T-helper 17 cell (primary cell): Measurements from ENCODE around the gene AK1. TPM values are rescaled to one million over a fixed set of nuclear protein-coding genes. Genes with fewer than 3 reads are reported as not detected.

Experiments used
- ATAC-seq: fragments of 150-1000 bp; cut with Tn5 transposase; 2 replicates; pipeline ENCODE4 v1.10.0; 2021; ENCODE audit warnings: mild to moderate bottlenecking, moderate library complexity
- DNase-seq, 3 donors: peaks; one replicate each; pipeline versions ENCODE4 v3.0.0 to v3.0.0-alpha.2; 2020 to 2021
- H3K9me3 ChIP-seq: one replicate; pipeline ENCODE4 v1.7.0; 2013; ENCODE audit warnings: low read length, mild to moderate bottlenecking; ENCODE audit not compliant: control insufficient read depth, poor library complexity, severe bottlenecking
- H3K27ac Mint-ChIP-seq: one replicate; pipeline ENCODE4 v1.8.0; 2022; ENCODE audit warnings: mild to moderate bottlenecking, moderate library complexity, mixed read lengths
- H3K27me3 Mint-ChIP-seq: one replicate; pipeline ENCODE4 v1.8.0; 2022; ENCODE audit warnings: mixed read lengths
- H3K36me3 Mint-ChIP-seq: one replicate; pipeline ENCODE4 v1.8.0; 2022; ENCODE audit warnings: low read depth, mixed read lengths
- H3K4me1 Mint-ChIP-seq: one replicate; pipeline ENCODE4 v1.8.0; 2022; ENCODE audit warnings: mild to moderate bottlenecking, mixed read lengths
- H3K4me3 Mint-ChIP-seq: one replicate; pipeline ENCODE4 v1.8.0; 2022; ENCODE audit warnings: mild to moderate bottlenecking, moderate library complexity, mixed read lengths
- total RNA-seq, 4 donors: library from RNA in 2 of 4; stranded (reverse) in 2 of 4; gene quantifications; one replicate each; pipeline ENCODE4 v1.2.3 and lab custom pipeline; 2022 to 2026

The AK1 gene
- total RNA-seq, 2 donors from 2014 or later, result 35.9 to 66.5 TPM

DNA sequence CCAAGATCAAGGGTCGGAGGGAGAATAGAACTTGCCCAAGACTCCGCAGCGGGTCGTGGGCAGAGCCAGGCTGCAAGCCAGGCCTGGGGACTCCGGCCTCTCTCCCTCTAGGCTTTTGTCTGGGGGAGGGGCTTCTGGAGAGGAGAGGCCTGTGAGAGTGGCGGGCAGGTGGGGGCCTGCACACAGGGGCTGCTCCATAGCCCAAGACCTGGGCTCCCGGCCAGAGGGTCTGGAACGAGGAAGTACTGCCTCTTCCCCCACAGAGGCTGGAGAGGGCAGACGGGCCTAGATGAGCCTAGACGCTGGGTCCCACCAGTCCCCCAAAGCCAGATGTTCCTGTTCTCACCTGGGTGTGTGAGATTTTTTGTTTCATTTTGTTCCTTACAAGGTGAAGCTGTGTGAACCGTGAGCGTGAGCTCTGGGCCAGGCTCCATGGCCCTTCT lies 27.1 kb upstream of the AK1 start:
- Mint-ChIP-seq H3K36me3 (no peaks in the 10 kb centered on the region), H3K4me1 (peaks cover 39% of the 10 kb centered on the region), H3K27me3 (no peaks in the 10 kb centered on the region), H3K4me3 (peak overlapping the region; percentile 99), H3K27ac (peak overlapping the region; percentile 100)
- ATAC-seq (no peak), DNase-seq (no peak)
- H3K9me3 ChIP-seq, result no peaks in the 10 kb centered on the region

DNA sequence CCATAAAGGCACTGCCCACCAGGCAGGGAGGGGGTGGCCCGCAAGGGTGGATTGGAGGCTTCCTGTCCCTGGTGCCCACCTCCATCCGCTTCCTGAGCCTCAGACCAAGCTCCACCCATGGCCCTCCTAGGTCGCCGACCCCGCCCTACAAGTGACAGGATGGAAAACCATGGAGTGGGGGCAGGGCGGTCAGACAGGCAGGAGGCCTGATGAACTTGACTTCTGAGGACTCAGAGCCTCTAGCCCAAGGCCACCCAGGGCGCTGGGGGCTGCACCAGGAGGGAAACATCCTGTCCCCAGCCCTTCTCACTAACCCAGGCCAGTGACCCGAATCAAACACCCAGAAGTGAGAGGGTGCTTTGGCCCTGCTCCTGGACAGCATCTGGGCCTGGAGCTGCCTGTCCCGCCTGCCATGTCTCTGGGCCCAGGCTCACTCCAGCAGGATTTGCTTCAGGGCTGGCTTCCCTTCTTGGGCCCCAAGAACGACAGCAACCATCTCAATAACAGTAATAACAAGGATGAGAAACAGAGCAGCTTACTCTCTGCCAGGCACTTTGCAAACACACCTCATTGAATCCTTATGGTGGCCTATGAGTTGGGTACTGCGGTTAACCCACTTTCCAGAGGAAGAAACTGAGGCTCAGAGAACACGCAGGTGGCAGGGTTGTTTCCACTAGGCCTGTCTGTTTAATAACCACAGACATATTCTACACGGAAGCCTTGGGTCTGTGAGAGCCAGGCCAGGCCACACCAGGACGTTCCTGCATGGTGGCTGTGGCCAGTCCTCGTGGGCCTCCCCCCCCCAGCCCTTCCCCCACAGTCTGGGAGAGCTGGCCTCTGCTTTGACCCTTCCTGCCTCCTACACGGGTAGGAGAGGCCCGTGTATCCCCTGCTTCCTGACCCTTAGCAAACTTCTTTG lies 26.3 kb upstream of the AK1 start:
- ATAC-seq, result no peak
- Mint-ChIP-seq H3K4me1 (peaks cover 39% of the 10 kb centered on the region), H3K36me3 (no peaks in the 10 kb centered on the region), H3K27me3 (no peaks in the 10 kb centered on the region), H3K27ac (peak overlapping the region; percentile 100), H3K4me3 (peak overlapping the region; percentile 99)
- H3K9me3 ChIP-seq, result no peaks in the 10 kb centered on the region
- peak in 1 of 3 donors; percentile 47 for DNase-seq

DNA sequence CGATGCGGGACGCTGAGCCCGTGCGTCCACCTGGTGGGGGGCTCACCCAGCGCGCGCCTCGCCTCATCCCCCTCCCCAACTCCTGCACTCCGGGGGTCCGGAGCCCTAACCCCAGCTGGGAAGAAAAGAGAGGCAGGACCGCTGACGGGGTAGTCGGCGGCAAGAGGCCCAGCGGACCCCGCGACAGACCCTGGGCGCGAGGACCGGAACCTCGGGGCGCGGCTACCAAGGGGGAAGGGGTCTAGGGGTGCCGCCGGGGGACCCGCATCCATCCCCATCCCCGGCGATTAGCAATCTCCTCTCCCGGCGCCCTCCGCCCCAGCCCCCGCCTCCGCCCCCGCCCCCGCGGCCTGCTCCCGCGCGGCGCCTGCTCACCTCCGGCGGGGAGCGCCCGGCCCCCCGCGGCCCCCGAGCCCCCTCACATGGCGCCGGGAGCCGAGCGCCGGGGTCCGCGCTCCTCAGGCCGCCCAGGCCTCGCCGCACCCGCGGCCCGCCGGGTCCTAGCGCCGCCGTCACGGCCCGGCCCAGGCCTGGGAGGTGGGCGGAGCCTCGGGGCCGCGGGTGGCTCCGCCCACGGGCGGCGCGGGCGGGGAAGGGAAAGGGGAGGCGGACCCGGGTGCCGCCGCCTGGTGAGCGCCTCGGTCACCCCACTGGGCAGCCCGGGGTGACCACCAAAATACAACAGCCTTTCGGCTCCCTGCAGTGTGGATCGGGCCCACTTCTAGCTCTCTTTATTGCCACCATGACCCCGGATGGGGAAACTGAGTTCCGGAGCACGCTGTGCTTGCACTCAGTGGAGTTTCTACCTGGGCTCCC lies 21.9 kb upstream of the AK1 start, which contains the start of gene ST6GALNAC6:
ST6GALNAC6 (minus strand) TSS at position 476 of the 816 bp plus-strand sequence. CDS start 1,622 bp downstream, outside the sequence.
- Mint-ChIP-seq H3K36me3 (peaks cover 9% of the 10 kb centered on the region), H3K27ac (peak within 1 kb of the TSS; percentile 83), H3K4me3 (peak within 1 kb of the TSS; percentile 91), H3K4me1 (peaks cover 26% of the 10 kb centered on the region), H3K27me3 (no peaks in the 10 kb centered on the region)
- peak; percentile 90 for ATAC-seq
- DNase-seq, result peak; percentile 64 to 77 (median 66)
- H3K9me3 ChIP-seq, result no peaks in the 10 kb centered on the region

DNA sequence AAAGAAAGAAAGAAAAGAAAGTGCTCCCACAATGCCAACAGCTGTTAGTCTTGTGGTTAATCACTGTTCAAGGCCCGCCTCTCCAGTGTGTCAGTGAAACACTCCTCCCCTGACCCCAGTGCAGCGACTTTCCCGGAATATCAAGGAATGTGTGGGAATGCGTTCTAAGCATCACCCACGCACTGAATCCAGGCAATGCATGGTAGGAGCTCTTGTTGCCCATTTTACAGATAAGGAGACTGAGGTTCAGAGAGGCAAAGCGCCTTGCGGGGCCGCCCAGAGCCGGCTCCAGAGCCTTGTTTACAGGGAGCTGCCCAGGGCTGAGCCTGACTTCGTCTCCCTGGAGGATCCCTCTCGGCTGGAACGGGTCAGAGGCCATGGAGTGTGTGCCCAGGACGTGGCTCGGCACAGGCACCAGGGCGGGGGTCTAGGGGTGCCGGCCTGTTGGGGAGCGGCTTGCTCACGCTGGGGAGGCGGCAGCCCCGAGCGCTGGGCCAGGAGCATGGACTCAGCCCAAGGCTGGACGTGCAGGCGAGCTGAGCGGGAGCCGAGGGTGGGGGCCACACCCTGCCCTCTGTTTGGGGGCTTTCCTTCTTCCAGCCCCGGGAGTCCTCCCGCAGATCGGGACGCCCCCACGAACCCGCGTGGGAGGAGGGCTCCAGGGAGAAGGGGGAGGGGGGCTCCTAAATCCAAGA lies 21.1 kb upstream of the AK1 start:
- peak overlapping the region; percentile 91 for H3K4me3 Mint-ChIP-seq
- H3K4me1 Mint-ChIP-seq, result peaks cover 20% of the 10 kb centered on the region
- no peaks in the 10 kb centered on the region for H3K9me3 ChIP-seq
- DNase-seq, result no peak
- peak overlapping the region; percentile 83 for H3K27ac Mint-ChIP-seq
- ATAC-seq, result peak; percentile 14
- H3K27me3 Mint-ChIP-seq, result no peaks in the 10 kb centered on the region
- peaks cover 9% of the 10 kb centered on the region for H3K36me3 Mint-ChIP-seq

DNA sequence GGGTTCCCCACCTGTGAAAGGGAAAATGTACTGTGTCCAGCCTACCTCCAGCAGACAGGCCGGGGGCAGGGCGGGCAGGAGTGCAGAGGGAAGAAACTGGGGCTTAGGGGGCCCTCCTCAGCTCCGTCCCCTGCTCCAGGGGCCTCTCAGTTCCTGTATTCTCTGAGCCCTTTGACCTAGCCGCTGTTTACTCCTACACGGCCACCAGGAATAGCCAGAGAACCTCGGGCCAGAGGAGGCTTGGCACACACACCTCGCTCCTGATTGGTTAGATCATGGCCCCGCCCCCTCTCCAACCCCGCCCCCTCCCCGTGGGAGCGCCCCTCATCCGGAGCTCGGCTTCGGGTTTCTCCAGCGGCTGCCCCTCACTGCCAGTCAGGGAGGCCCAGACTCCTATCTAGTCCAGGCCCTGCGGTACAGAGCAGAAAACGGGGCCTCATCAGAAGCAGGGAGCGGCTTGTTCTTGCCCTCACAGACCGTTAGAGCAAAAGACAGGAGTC lies 19.8 kb upstream of the AK1 start:
- peak overlapping the region; percentile 91 for H3K4me3 Mint-ChIP-seq

DNA sequence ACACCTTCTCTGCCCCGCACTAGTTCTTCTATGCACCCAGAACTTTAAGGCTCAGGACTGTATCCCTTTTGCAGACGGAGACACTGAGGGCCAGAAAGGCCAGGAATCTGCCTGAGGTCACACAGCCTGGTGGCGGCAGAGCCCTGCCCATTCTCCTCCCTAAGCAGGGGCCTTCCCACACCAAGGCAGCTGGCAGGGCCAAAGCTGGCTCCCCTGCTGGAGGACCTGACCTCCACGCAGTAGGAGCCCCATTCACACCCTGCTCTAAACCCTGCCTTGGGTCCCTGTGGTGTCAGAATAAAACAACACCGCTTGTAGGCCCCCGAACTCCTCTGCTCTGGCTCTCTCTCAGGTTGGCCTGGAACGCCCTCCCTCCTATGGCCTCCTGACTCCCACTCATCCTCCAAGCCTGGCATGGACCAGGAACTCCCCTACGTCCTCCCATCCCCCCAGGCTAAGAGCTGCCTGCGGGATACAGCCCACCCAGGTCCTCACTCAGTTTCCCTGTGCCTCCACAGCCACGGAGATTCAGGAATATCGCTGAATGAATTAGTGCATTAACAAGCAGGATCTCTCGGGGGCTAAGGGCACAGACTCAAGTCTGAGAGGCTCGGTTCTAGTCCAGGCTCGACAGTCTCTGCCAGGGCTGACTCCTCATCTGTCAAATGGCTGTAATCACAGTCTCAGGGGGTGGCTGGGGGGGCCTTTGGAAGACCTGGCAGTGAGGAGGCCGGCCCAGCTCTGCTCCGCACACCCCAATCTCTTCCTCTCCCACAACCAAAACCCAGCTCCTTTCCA lies 19.1 kb upstream of the AK1 start:
- peaks cover 13% of the 10 kb centered on the region for H3K4me1 Mint-ChIP-seq
- H3K36me3 Mint-ChIP-seq, result peaks cover 11% of the 10 kb centered on the region
- H3K27ac Mint-ChIP-seq, result no peak overlapping the region
- no peaks in the 10 kb centered on the region for H3K27me3 Mint-ChIP-seq
- DNase-seq (no peak), ATAC-seq (no peak)
- H3K9me3 ChIP-seq, result no peaks in the 10 kb centered on the region
- no peak overlapping the region for H3K4me3 Mint-ChIP-seq

More for the DNA sequence above, 19.8 kb upstream of the AK1 start:
- H3K27ac Mint-ChIP-seq, result no peak overlapping the region
- H3K27me3 Mint-ChIP-seq, result no peaks in the 10 kb centered on the region
- no peaks in the 10 kb centered on the region for H3K9me3 ChIP-seq
- H3K4me1 Mint-ChIP-seq, result peaks cover 14% of the 10 kb centered on the region
- DNase-seq, result no peak
- ATAC-seq, result no peak
- peaks cover 11% of the 10 kb centered on the region for H3K36me3 Mint-ChIP-seq

DNA sequence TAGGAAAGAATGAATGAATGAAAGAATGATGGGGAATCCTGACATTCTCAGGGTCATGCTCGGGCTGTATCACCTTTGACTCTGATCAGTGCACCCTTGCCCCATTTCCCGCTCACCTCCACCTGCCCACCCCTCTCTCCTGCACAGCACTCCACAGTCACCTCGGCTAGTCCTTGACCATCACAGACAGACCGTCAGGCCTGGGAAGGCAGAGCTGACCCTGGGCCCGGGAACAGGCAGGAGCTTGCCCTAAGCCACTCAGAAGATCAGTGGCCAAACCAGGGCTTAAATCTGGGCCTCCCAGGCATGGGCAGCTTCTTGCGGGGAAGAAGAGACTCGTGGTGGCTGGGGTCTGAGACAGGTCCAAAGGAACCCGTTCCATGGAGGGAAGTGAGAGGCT lies 18.3 kb upstream of the AK1 start:
- peaks cover 14% of the 10 kb centered on the region for H3K36me3 Mint-ChIP-seq
- H3K4me3 Mint-ChIP-seq, result no peak overlapping the region
- ATAC-seq (no peak), DNase-seq (no peak)
- peaks cover 15% of the 10 kb centered on the region for H3K4me1 Mint-ChIP-seq
- H3K27me3 Mint-ChIP-seq, result no peaks in the 10 kb centered on the region
- H3K27ac Mint-ChIP-seq, result no peak overlapping the region
- no peaks in the 10 kb centered on the region for H3K9me3 ChIP-seq

DNA sequence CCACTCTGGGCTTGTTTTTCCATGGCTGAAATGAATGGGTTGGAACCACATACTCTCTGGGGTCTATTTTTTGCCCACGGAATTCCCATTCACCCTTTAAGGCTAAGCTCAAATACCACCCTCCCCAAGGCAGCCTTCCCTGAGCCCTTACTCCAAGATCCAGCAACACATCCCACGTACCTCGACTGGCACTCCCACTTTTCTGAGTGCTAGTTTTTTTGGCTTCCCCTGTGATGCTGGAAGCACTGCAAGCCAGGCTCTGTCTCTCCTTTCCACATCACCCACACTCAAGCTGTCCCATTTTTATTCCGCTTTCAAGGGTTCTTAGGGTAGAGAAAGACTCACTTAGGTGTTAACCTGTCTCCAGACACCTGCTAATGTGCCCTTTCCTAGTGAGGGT lies 15.9 kb upstream of the AK1 start:
- no peak for DNase-seq
- H3K4me3 Mint-ChIP-seq, result no peak overlapping the region
- no peaks in the 10 kb centered on the region for H3K27me3 Mint-ChIP-seq
- H3K9me3 ChIP-seq, result no peaks in the 10 kb centered on the region
- no peak for ATAC-seq
- H3K36me3 Mint-ChIP-seq, result peaks cover 14% of the 10 kb centered on the region
- peaks cover 12% of the 10 kb centered on the region for H3K4me1 Mint-ChIP-seq
- no peak overlapping the region for H3K27ac Mint-ChIP-seq

DNA sequence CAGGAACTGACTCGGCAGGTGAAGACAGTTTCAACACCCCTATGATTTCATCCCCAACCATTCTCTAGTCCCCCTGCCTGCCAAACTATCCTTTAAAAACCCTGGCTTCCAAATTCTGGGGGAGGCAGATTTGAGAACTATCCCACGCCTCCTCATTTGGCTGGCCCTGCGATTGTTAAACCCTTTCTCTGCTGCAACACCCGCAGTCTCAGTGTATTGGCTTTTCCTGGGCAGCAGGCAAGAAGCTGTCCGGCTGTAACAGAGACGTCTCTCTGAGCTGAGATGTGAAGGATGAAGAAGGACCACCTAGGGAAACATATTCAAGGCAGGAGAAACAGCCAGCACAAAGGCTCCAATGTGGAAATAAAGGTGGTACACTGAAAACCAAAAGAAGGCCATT lies 15.4 kb upstream of the AK1 start:
- Mint-ChIP-seq H3K4me3 (no peak overlapping the region), H3K27ac (peak overlapping the region; percentile 5)

DNA sequence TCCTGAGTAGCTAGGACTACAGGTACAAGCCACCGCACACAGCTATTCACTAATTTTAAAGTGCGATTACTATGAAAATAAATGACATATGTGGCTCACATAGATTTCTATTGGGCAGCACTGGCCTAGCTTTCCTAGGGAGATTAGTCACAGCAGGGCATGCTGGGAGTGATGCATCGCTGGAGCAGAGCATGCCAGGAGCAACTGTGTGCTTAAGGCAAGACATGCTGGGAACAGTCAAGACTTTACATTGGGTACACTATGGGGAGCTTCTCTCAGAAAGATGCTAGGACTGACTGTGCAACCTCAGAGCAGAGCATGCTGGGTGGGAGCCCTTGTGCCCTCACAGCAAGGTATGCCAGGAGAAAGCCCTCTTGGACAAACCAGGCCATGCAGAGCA lies 12.6 kb upstream of the AK1 start:
- ATAC-seq (no peak), DNase-seq (no peak)
- no peaks in the 10 kb centered on the region for H3K27me3 Mint-ChIP-seq
- no peak overlapping the region for H3K27ac Mint-ChIP-seq
- H3K4me3 Mint-ChIP-seq, result no peak overlapping the region
- peaks cover 8% of the 10 kb centered on the region for H3K36me3 Mint-ChIP-seq
- peaks cover 4% of the 10 kb centered on the region for H3K4me1 Mint-ChIP-seq
- H3K9me3 ChIP-seq, result no peaks in the 10 kb centered on the region

More for the DNA sequence above, 15.4 kb upstream of the AK1 start:
- Mint-ChIP-seq H3K36me3 (peaks cover 14% of the 10 kb centered on the region), H3K27me3 (no peaks in the 10 kb centered on the region), H3K4me1 (peaks cover 9% of the 10 kb centered on the region)
- no peaks in the 10 kb centered on the region for H3K9me3 ChIP-seq
- no peak for DNase-seq
- ATAC-seq, result no peak

DNA sequence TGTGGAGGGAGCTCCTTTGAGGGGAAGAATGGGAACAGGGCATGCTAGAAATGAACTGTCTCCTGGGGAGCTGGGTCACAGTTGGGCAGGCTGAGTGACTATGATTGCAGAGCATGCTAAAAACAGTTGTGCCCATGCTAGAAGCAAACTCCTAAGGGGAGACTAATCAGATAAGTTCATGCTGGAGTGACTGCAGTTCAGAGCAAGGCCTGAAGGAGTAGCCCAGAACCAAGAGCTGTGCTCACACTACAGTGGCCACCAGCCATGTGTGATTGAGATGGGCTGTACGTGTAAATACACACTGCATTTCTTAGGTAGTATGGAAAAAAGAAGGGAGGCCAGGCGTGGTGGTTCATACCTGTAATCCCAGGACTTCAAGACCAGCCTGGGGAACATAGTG lies 10.3 kb upstream of the AK1 start:
- Mint-ChIP-seq H3K27me3 (no peaks in the 10 kb centered on the region), H3K4me1 (peaks cover 15% of the 10 kb centered on the region), H3K36me3 (peaks cover 2% of the 10 kb centered on the region), H3K4me3 (no peak overlapping the region), H3K27ac (no peak overlapping the region)
- ATAC-seq (peak; percentile 44), DNase-seq (no peak)
- no peaks in the 10 kb centered on the region for H3K9me3 ChIP-seq

DNA sequence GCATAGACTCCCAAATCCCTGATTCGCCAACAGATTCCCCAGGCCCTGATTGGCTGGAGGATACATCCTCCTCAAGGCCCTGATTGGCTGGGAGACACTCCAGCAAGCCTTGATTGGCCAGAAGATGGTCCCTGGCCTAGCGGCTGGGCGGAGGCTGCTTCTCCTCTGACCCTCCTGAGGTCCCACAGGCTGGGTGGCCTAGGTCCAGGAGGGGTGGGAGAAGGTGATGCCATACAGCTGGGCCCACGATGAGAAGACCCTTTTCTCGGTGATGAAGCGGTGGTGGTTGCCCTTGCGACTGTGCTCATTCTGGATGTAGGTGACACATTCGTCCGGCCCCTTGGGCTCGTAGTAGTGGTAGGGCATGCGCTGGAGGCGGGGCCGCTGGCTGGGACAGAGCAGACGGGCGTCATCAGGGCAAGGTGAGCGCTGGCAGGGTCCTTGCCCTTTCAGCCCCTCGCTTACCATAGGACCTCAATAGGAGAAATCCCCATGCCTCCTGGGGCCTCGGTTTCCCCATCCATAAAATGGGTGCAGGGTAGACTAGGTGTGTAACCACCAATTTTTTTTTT lies 9.0 kb upstream of the AK1 start:
- no peaks in the 10 kb centered on the region for H3K27me3 Mint-ChIP-seq
- no peaks in the 10 kb centered on the region for H3K9me3 ChIP-seq
- ATAC-seq (no peak), DNase-seq (no peak)
- H3K27ac Mint-ChIP-seq, result peak overlapping the region; percentile 16
- no peak overlapping the region for H3K4me3 Mint-ChIP-seq
- peaks cover 2% of the 10 kb centered on the region for H3K36me3 Mint-ChIP-seq
- peaks cover 15% of the 10 kb centered on the region for H3K4me1 Mint-ChIP-seq
